HG03354 (cell line): ENCODE results near the gene POU3F2.

ENCODE experiments used
- ATAC-seq: cut with Tn5 transposase; IDR thresholded peaks from one replicate; pipeline ENCODE4 v1.9.1; 2021; ENCODE audit warnings: mild to moderate bottlenecking; ENCODE audit not compliant: unreplicated experiment, poor library complexity, severe bottlenecking

The POU3F2 gene

DNA sequence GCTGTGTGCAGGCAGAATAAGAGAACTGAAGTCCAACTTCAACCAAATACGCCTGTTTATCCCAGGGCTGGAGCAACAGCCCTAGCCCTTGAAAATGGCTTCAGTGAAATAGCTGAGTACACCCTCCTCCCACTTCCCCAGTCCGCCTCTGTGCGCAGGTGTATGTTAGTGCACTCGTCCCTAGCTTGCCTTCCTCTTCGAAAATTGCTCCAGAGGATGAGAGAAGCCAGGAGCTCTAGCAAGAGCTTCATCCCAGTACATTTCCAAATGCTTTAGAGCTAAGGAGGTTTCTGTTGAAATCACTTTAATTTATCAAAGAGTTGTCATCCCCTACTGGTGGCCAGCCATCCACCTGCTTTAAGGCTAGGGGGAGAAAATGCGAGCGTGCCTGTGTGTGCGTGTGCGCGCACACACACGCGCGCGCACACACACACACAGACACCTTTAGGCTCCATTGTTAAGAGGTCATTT, 5.4 kb upstream of the POU3F2 start:
- no peak for ATAC-seq

DNA sequence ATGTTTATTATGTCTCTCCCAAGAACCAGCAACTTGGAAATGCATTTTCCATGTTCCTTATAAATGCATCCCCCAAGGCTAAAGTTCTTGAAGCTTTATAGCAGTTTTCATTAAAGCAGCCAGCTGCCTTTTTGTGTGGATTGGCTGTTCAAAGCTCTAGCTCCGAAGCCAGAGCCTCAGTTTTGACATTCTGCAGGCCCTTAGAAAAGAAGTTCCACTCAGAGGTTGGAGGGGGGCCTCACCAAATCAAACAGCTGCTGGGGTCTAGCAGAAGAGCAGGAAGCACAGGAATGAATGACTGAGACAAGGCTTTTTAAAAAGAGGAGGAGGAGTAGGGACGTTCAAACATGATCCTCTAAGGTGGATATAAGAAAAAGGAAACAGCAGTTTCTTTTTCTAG, 4.2 kb upstream of the POU3F2 start:
- no peak for ATAC-seq

DNA sequence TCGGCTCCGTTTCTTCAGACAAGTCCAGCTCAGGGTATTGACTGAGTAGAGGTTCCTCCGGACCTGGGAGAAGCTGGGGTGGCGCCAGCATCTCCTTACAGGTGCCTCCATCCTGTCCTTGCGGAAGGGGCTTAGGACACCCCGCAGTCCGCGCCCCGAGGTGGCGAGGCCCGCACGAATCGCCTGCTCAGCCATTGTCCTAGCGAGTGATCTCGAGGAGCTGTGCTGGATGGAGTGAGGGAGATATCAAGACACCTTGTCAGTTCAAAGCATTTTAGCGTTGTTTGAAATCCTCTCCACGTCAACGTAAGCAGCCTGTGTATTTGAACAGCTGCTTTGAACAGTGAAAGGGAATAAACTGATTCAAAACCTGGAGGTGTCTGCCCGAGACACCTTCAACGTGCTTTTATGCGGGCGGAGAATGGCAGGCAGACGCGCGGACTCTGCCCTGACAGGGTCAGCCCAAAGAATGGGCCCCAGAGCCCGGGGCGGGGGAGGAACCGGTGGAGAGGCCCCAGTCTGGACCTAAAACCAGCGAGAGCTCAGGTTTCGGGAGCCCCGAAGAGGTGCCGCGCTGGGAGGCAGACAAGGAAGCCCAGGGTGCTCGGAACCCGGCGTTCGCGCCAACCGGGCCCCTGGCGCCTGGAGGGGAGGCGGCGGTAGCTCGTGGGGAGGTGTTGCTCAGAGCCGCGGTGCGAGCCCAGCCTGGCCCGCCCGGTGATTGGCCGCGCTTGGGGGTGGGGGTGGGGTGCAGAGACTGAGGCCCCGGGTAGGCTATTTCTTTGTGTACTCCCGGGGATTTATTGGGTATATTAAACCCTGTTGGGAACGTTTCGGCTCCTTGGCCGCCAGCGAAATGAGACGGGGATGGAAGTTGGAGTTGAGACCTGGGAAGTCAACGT, 3.1 kb upstream of the POU3F2 start:
- no peak for ATAC-seq

- ATAC-seq, result no peak
These were observed 2.5 kb upstream of the POU3F2 start for GRCh38 chr6:98831959-98832283.

DNA sequence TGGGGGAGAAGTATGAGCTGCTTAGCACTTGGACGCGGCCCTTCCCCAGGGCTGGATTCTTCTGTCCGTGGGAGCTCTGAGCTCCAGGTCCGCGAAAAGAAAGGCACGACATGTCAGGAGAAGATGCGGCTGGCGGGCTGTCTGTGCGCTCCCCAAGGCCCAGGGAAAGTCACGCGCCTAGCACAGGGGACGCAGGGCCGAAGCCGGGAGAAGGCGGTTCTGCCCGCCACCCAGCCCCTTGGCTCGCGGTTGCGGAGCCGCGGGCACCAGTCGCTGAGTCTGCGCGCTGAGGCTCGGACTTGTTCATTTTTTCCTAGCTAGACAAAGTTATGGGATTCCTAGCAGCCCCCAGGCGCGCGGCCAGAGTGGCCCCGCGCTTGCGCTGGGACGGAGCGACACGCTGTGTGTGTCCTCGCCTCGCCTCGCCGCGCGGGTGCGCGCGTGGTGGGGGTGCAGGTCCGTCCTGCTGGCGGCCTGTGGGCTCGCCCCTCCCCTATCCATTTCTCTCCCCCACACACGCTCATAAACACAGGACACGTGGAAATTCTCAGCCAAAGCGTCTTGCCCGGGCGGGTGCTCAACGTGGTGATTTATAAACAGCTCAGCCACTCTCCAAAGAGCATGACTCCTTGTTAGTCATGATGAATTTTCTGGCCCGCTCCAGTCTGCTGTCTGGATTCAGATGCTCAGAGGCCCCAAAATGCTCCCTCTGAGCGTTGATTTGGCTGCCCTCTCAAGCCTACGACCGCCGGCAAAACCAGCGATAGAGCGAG, 1.9 kb upstream of the POU3F2 start:
- ATAC-seq, result no peak

DNA sequence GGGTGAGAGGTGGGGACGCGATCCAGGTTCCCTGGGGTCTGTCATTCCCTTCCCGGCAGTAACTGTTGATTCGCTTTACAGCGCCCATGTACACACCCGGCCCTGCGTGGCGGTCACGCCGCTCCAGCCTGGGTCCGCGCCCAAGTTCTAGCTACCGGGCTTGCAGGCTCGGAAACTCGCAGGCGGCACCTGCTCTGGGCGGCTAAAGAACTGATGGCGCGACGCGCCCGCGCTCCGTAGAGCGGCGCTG, 1.4 kb upstream of the POU3F2 start:
- no peak for ATAC-seq

DNA sequence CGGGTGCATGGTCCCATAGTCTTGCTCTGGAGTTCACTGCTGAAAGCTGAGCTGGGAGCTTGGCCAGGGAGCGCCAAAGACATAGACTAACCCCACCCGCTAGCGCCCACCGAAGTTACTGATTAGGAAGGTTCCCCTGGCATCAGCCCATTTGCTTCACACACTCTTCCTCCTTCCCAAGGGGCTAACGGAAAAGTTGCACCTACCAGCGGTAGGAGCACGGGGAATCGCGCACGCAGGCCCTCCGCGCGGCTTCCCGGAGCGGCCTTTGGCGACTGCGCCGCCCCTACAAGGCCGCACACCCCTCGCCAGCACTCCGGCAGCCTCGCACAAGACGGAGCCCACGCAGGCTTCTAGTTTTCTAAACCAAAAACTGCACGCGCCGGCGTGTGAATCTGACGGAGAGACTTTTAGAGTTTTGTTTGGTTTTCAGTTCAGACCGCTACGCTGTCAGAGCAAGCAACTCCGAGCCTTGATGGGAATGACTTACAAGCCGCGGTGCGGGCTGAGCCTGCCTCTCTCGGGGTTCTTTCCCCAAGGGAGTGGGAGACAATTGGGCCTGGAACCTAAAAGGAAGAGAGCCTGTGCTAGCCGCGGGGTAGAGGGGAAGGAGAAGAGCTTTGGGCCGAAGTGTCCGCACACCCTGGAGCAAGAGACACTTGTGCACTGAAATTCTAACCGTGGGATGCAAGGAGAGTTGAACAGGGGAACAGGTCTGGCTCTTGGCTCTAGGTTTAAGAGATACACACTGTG, 891 bp upstream of the POU3F2 start:
- no peak for ATAC-seq

- ATAC-seq, result no peak
These were observed 1.0 kb downstream of the POU3F2 start for GRCh38 chr6:98835149-98836024.

GRCh38 chr6:98836025-98836961, 1.9 kb downstream of the POU3F2 start:
- no peak for ATAC-seq

DNA sequence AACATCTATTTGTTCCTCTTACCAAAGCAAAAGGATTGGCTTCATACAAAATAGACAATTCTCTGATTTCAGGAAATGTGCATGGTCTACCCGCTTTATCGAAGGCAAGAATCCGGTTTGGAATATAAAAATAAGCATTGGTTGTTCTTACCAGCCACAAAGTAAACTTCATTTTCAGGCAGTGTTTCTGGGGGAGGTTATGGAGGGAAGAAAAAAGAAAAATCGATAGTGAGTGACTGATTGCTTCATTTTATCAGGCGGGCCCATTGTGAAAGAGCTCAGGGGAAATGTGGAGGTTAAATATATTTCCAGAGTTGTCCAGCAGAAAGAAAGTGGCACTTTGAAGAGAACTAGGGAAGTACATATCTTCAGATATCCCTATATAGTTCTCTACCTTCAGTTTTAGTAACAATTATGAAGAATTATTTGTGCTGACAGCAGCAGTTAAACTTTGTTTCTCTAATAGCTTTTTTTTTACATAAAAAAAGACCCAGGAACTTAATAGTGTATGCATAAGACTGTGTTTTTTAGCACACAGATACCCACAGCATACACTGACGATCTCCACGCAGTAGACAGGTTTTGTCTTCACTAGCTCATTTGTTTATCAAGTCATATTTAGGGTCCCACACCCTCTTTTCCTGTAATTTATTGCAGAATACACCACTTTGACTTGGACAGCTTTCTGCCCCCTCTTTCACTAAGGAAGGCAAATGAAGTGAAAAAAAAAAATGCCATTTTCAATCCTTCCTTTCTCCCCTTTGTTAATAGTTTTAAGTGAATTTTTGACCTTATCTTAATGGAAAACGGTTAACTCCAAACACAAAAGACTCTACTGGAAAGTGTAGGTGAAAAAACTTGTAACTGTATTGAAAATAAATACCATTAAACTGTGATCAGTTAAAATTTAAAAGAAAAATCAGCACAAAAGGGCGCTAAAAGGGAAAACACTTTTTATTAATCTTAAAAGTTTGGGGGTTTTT, 2.9 kb downstream of the POU3F2 start:
- ATAC-seq, result no peak

DNA sequence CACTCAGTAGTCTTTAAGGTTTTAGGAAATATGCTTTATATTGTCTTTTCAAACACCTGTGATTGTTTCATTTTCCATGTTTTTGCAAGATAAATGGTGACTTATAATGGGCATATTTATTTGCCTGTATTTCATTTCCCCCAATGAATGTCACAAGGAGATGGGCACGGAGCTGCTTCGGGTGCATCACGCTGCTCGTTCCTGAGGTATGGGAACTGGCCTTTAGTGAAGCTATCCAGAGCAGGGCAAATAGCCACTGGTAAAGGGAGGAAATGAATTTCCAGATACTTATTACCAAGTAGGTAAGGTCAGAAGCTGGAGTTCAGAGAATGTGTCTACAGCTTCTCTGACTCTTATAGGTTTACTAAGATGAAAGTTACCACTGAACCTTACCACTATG, 3.7 kb downstream of the POU3F2 start:
- ATAC-seq, result no peak

- ATAC-seq, result no peak
These were observed 4.6 kb downstream of the POU3F2 start for GRCh38 chr6:98838975-98839374.

DNA sequence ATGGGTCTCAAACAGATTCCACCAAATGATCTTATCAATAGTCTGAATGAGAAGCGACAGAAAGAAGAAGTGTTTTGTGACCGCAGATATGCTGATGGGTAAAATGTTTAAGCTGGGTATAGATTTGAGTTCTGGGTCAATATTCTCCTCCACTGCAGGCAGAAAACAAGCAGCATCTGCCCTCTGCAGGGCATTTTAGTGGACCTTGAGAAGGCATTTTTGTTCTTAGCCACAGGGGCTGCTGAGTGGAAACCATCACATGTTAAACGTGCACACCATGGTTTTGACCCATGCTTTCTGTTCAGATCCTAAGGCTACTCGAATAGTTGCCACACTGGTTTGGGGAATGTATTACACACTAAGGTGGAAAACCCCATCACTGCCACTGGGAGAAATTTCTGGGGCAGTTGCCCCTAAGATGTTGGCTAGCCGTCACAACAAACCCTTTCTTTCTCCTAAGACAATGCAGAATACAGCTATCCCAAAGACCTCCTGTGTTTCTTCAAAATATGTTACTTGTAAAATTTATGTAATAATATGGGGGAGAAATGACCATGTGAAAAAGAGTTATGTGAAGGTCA, 5.5 kb downstream of the POU3F2 start:
- ATAC-seq, result peak; percentile 31

- ATAC-seq, result no peak
These were observed 6.0 kb downstream of the POU3F2 start for GRCh38 chr6:98840385-98840784.

- ATAC-seq, result no peak
These were observed 6.7 kb downstream of the POU3F2 start for GRCh38 chr6:98840996-98841513.

GRCh38 chr6:98841621-98842341, 7.4 kb downstream of the POU3F2 start:
- no peak for ATAC-seq
